Measurements from ENCODE around the gene FOXL3.

Gene FOXL3

DNA sequence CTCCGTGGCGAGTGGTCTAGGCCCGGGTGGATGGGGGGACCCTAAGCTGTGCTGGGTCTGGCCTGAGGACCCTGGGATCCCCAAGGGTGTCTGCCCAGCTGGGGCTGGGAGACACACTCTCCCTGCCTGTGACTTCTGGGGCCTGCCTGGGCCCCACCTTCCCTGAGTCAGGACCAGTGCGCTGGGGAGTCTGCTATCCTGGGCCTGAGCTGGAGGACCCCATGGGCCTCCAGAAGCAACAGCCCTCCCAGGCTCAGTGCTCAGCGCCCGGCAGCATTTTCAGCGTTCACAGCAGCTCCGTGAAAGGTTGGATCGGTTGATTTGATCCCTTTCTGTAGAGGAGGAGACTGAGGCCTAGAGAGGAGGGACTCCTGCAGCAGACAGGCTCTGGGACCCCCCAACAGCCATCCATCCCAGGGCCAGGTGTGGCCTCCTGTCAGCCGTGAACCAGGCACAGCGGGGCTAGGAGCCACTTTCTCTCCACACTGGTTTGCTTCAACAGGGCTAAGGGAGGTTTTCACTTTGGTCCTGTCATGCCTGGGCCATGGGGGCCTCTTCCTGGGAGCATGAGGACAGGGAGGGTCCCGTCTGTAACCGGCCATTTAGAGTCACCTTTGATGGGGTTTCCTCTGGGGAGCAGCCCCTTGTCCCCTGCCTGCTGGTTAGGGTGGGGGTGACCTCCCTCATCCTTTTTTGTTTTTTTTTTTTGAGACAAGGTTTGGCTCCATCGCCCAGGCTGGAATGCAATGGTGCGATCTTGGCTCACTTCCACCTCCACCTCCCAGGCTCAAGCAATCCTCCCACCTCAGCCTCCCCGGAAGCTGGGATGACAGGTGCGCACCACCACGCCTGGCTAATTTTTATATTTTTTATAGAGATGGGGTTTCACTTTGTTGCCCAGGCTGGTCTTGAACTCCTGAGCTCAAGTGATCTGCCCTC is 12.4 kb downstream of the FOXL3 start:
- TF ChIP-seq SIN3A (IDR thresholded peaks at IDR 0.05; ENCODE audit: borderline replicate concordance, insufficient read depth, low read length) (no peak), TAF1 (IDR thresholded peaks at IDR 0.05; ENCODE audit: borderline replicate concordance, insufficient read depth, low read length) (no peak), POLR2AphosphoS5 (IDR thresholded peaks at IDR 0.05; ENCODE audit: low read depth, low read length) (no peak), FOXP2 (optimal IDR thresholded peaks at IDR 0.05; ENCODE audit: borderline replicate concordance, extremely low read depth, extremely low read length, insufficient read depth) (no peak)
- TF ChIP-seq, protein P1, sequence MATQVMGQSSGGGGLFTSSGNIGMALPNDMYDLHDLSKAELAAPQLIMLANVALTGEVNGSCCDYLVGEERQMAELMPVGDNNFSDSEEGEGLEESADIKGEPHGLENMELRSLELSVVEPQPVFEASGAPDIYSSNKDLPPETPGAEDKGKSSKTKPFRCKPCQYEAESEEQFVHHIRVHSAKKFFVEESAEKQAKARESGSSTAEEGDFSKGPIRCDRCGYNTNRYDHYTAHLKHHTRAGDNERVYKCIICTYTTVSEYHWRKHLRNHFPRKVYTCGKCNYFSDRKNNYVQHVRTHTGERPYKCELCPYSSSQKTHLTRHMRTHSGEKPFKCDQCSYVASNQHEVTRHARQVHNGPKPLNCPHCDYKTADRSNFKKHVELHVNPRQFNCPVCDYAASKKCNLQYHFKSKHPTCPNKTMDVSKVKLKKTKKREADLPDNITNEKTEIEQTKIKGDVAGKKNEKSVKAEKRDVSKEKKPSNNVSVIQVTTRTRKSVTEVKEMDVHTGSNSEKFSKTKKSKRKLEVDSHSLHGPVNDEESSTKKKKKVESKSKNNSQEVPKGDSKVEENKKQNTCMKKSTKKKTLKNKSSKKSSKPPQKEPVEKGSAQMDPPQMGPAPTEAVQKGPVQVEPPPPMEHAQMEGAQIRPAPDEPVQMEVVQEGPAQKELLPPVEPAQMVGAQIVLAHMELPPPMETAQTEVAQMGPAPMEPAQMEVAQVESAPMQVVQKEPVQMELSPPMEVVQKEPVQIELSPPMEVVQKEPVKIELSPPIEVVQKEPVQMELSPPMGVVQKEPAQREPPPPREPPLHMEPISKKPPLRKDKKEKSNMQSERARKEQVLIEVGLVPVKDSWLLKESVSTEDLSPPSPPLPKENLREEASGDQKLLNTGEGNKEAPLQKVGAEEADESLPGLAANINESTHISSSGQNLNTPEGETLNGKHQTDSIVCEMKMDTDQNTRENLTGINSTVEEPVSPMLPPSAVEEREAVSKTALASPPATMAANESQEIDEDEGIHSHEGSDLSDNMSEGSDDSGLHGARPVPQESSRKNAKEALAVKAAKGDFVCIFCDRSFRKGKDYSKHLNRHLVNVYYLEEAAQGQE (IDR thresholded peaks at IDR 0.05; ENCODE audit: insufficient read depth in 1 of 2, low read depth in 2 of 2, low read length in 2 of 2) = no peak

GRCh38 chr7:303425-303824 is 13.5 kb downstream of the FOXL3 start:
- no peak for TF ChIP-seq FOXP2 (optimal IDR thresholded peaks at IDR 0.05; ENCODE audit: borderline replicate concordance, extremely low read depth, extremely low read length, insufficient read depth)
- TF ChIP-seq POLR2AphosphoS5 (IDR thresholded peaks at IDR 0.05; ENCODE audit: low read depth, low read length) = no peak
- no peak for TF ChIP-seq SIN3A (IDR thresholded peaks at IDR 0.05; ENCODE audit: borderline replicate concordance, insufficient read depth, low read length)
- TF ChIP-seq TAF1 (IDR thresholded peaks at IDR 0.05; ENCODE audit: borderline replicate concordance, insufficient read depth, low read length) = no peak
- TF ChIP-seq, protein P1 (IDR thresholded peaks at IDR 0.05; ENCODE audit: insufficient read depth in 1 of 2, low read depth in 2 of 2, low read length in 2 of 2) = no peak

GRCh38 chr7:303884-304573 is 14.1 kb downstream of the FOXL3 start:
- TF ChIP-seq, protein P1 (IDR thresholded peaks at IDR 0.05; ENCODE audit: insufficient read depth in 1 of 2, low read depth in 2 of 2, low read length in 2 of 2) = no peak
- no peak for TF ChIP-seq TAF1 (IDR thresholded peaks at IDR 0.05; ENCODE audit: borderline replicate concordance, insufficient read depth, low read length)
- TF ChIP-seq SIN3A (IDR thresholded peaks at IDR 0.05; ENCODE audit: borderline replicate concordance, insufficient read depth, low read length) = no peak
- TF ChIP-seq POLR2AphosphoS5 (IDR thresholded peaks at IDR 0.05; ENCODE audit: low read depth, low read length) = no peak
- no peak for TF ChIP-seq FOXP2 (optimal IDR thresholded peaks at IDR 0.05; ENCODE audit: borderline replicate concordance, extremely low read depth, extremely low read length, insufficient read depth)

DNA sequence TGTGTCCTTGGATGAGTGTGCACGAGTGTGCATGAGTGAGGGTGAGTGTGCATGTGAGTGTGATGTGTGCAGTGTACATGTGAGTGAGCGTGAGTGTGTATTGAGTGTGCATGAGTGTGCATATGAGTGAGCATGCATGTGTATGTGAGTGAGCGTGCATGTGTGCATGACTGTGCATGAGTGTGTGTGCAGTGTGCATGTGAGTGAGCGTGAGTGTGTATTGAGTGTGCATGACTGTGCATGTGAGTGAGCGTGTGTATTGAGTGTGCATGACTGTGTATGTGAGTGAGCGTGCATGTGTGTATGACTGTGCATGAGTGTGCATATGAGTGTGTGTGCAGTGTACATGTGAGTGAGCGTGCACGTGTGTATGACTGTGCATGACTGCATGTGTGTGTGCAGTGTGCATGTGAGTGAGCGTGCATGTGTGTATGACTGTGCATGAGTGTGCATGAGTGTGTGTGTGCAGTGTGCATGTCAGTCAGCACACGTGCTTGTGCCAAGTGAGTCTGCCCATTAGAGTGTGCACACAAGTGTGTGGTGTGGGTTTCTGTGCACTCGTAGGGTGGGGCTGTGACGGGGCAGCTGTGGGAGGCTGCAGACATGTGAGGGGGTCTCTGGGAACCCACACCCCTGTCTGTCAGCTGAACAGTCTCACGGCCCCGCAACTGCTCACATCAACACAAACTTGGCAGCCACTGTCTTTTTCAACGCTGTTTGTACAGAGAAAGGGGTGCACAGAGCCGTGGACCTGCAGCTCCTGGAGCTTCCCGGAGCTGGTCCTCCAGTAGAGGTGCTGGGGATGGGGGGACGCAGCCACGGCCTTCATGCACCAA is 14.8 kb downstream of the FOXL3 start:
- TF ChIP-seq POLR2AphosphoS5 (IDR thresholded peaks at IDR 0.05; ENCODE audit: low read depth, low read length) (no peak), TAF1 (IDR thresholded peaks at IDR 0.05; ENCODE audit: borderline replicate concordance, insufficient read depth, low read length) (no peak), FOXP2 (optimal IDR thresholded peaks at IDR 0.05; ENCODE audit: borderline replicate concordance, extremely low read depth, extremely low read length, insufficient read depth) (no peak), SIN3A (IDR thresholded peaks at IDR 0.05; ENCODE audit: borderline replicate concordance, insufficient read depth, low read length) (no peak)
- TF ChIP-seq, protein P1 (IDR thresholded peaks at IDR 0.05; ENCODE audit: insufficient read depth in 1 of 2, low read depth in 2 of 2, low read length in 2 of 2) = no peak
